K562 (cell line): ENCODE measurements around the gene TJP3. TPM values are rescaled to one million over a fixed set of nuclear protein-coding genes. Genes with fewer than 3 reads are reported as not detected.

Source experiments
- BDP1 ChIP-seq: IDR thresholded peaks from 3 replicates; pipeline ENCODE4 v1.6.1; 2011; ENCODE audit not compliant: insufficient read length, insufficient read depth
- CAMTA2 ChIP-seq: fragments of 250-450 bp; sonication (Bioruptor Pico); conservative IDR thresholded peaks from 2 replicates; pipeline ENCODE4 v1.5.1; 2022
- CHD7 ChIP-seq: fragments of 200-600 bp; sonication (generic); IDR thresholded peaks from one replicate; pipeline ENCODE4 v1.6.1; 2012; ENCODE audit warnings: mild to moderate bottlenecking, low read depth, low read length, inconsistent platforms
- E2F8 ChIP-seq: fragments of 450-650 bp; IDR thresholded peaks from 2 replicates; pipeline ENCODE4 v1.7.1; 2018; ENCODE audit warnings: mild to moderate bottlenecking, low read depth; ENCODE audit not compliant: partially characterized antibody
- FOS ChIP-seq: IDR thresholded peaks from 3 replicates; pipeline ENCODE4 v1.6.1; 2011; ENCODE audit not compliant: insufficient read length; ENCODE audit errors: extremely low read depth
- HSF4 ChIP-seq: fragments of 250-450 bp; sonication (Bioruptor Pico); IDR thresholded peaks from 2 replicates; pipeline ENCODE4 v2.1.2; 2022; ENCODE audit warnings: mild to moderate bottlenecking, moderate library complexity, borderline replicate concordance
- NFE2 ChIP-seq: IDR thresholded peaks from 2 replicates; pipeline ENCODE4 v1.6.1; 2014; ENCODE audit warnings: antibody characterized with exemption, low read depth
- TRIM25 ChIP-seq: fragments of 450-650 bp; IDR thresholded peaks from 2 replicates; pipeline ENCODE4 v1.7.0; 2016; ENCODE audit warnings: borderline replicate concordance
- ZBED1 ChIP-seq: IDR thresholded peaks from 2 replicates; pipeline ENCODE4 v1.6.1; 2014
- ZBTB17 ChIP-seq: fragments of 450-650 bp; formaldehyde crosslinking; IDR thresholded peaks from 2 replicates; pipeline ENCODE4 v1.4.0; 2020; ENCODE audit warnings: mild to moderate bottlenecking
- ZKSCAN8 ChIP-seq: fragments of 200-800 bp; sonication (Bioruptor generic); IDR thresholded peaks from 2 replicates; pipeline ENCODE4 v1.6.1; 2016; ENCODE audit warnings: missing genetic modification characterization, missing compliant biosample characterization
- ZNF395 ChIP-seq: fragments of 200-800 bp; sonication (Bioruptor generic); IDR thresholded peaks from 2 replicates; pipeline ENCODE4 v1.6.1; 2017; ENCODE audit warnings: missing genetic modification characterization, missing compliant biosample characterization
- polyA plus RNA-seq, 8 experiments: library from polyadenylated mRNA; depleted of rRNA in 4 of 8; stranded (reverse) in 5 of 8; unstranded in 3 of 8; fragments of >200 nt; fragmentation: Nextera tagmentation in 2 of 8; fragmentation: Illumina TruSeq in 1 of 8; extraction: Ambion mirVana in 2 of 8; extraction: Trizol in 1 of 8; gene quantifications; 2 replicates each; pipeline versions ENCODE4 v1.2.1 to v1.2.3, GENCODE V29; 2011 to 2014; ENCODE audit warnings: inconsistent platforms in 1 of 8, missing spikeins in 1 of 8
- total RNA-seq, 7 experiments: library from RNA; depleted of rRNA in 6 of 7; stranded (reverse); fragments of >200 nt in 6 of 7; fragmentation: Illumina TruSeq in 2 of 7; extraction: Trizol in 2 of 7; gene quantifications; 2 replicates each; pipeline versions ENCODE4 v1.2.1 to v1.2.3, GENCODE V29; 2011 to 2021; ENCODE audit warnings: low replicate concordance in 1 of 7

The TJP3 gene
- total and polyA plus RNA-seq, 9 of the 15 experiments (the other 6 are each of a cell fraction or from before 2014, with no cell fraction given): 0.11 to 2.4 (median 0.57) TPM; not detected in 1

GRCh38 chr19:3762130-3762473 lies 53.9 kb downstream of the TJP3 start (continued):
- TF ChIP-seq TRIM25 (no peak), HSF4 (no peak), E2F8 (no peak), CAMTA2 (CRISPR knock-in tag) (no peak), ZBED1 (no peak), FOS (no peak), ZKSCAN8 (CRISPR knock-in tag) (0 out of 2 replicates have a peak, but pooled peaks have one; percentile 29), CHD7 (no peak), BDP1 (no peak), ZBTB17 (CRISPR knock-in tag) (no peak), NFE2 (no peak), ZNF395 (CRISPR knock-in tag) (peak; percentile 39; the same call in 1 of the 2 replicates)
